ENCODE data around the gene MTFMT.
"Not testable (repeated sequence)": the region's sequence is repeated elsewhere in the genome, so short reads cannot be mapped to it uniquely, and the experiment has no call there.

The MTFMT gene

DNA sequence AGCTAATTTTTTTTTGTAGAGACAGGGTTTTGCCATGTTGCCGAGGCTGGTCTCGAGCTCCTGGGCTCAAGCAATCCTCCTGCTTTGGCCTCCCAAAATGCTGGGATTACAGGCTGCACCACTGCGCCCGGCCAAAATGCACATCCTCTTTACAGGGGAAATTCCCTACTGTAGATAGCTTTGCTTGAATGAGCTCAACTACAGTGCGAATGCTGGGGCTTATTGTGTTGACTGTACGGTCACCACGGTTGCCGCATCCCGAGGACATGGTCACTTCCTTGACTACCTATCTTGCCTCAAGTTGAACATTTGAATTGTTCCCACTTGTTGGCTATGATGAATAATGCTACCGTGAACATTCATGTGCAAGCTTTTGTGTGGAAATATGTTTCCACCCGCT, 5.3 kb upstream of the MTFMT start:
- no peak for DNase-seq

DNA sequence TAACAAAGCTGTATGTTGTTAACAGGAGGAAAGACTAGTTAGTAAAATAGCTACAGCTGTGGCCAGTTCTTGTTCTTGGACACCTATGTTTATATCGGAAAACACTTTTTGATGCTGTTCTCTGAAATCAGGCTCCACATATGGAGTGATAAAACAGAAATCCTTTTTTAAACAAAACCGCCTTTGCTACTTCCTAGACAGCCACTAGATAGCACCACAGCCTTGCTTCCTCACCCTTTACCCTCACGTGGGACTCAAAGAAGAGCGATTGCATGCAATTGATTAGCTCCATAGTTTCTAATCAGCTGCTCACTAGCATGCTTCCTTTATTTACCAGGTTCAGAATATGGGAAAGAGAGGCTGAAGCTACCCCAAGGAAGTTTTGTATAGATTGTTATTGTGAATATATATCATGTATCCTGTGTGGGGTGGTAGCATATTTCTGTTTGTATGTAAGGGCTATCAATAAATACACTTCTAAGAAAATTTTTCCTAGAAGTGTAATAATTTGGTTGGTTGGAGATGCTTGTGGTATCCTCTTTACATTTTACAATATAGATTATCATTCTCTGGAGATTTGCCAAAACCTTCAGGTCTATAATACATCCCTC, 4.3 kb upstream of the MTFMT start:
- DNase-seq, result no peak

GRCh38 chr15:65032801-65033537, 3.5 kb upstream of the MTFMT start:
- peak; percentile 16 for DNase-seq

DNA sequence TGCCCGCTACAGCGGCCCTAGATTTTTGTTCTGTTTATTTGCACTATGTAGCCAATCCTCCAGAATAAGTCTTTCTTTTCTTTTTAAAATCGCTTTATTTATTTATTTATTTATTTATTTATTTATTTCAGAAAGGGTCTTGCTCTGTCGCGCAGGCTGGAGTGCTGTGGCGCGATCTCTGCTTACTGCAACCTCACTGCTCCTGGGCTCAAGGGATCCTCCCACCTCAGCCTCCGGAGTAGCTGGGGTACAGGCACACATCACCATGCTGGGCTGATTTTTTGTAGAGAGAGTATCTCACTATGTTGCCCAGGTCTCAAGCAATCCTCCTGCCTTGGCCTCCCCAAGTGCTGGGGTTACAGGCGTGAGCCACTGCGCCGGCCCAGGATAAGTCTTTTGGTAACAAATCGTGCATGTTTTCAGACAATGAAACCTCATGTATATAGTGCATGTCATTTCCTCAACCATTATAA, 333 bp upstream of the MTFMT start:
- no peak for DNase-seq

GRCh38 chr15:65028338-65028737, 1.1 kb downstream of the MTFMT start:
- DNase-seq, result no peak

DNA sequence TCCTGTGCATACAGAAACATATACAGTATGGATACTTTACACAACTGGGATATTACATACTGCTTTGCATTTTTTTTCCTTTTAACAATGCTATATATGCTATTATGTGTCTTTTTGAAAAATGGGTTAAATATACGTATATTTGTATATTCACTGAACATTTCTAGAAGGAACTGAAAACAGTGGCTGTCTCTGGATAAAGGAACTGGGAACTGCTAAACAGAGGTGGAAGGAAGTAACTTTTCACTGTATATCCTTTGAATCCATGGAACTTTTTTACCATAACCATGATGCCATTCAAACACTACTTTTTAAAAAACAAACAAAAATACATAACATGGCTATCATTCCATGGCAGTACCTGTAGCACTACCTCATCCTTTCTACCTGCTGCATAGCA, 1.8 kb downstream of the MTFMT start:
- no peak for DNase-seq

GRCh38 chr15:65026756-65027155, 2.7 kb downstream of the MTFMT start:
- DNase-seq, result no peak

DNA sequence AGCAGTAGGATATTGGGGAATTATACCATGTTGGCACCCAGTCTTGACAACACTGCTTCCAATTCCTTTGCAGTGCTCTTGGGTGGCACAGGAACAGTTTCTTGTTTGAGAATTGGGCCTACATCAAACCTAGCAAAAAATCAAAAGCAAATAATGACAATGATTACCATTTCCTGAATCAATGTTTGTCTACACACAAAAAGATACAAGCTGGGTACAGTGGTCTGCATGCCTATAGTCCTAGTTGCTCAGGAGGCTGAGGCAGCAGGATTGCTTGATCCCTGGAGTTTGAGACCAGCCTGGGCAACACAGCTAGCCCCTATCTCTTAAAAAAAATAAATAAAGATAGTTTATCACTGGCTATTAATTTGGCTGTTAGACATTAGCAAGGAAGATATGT, 8.0 kb downstream of the MTFMT start:
- DNase-seq, result no peak

DNA sequence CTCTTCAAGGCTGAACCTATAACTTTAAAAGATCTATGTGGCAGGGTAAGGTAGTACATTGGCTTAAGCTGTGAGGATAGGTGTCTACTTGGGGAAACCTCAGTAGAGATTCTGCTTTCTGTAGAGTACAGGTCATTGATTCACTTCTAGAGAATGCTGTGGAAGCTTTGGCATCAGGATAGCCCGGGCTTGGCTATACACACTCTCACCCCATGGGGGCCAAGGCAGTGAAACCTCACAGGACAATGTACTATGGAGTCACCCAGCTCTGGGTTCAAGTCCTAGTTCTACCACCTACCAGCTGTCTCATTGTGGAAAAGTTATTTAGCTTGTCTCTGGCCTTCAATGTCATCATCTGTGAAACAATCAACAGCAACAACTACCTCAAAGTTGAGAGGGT, 9.0 kb downstream of the MTFMT start:
- no peak for DNase-seq

DNA sequence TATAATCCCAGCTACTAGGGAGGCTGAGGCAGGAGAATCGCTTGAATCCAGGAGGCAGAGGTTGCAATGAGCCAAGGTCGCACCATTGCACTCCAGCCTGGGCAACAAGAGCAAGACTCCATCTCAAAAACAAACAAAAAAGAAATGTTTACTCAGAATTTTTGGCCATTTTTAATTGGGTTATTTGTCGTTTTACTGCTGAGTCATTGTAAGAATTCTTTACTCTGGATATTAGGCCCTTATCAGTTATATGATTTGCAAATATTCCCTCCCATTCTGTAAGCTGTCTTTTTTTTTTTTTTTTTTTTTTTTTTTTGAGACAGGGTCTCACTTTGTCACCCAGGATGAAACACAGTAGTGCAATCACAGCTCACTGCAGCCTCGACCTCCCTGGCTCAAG, 18.2 kb downstream of the MTFMT start:
- DNase-seq, result not testable (repeated sequence)

DNA sequence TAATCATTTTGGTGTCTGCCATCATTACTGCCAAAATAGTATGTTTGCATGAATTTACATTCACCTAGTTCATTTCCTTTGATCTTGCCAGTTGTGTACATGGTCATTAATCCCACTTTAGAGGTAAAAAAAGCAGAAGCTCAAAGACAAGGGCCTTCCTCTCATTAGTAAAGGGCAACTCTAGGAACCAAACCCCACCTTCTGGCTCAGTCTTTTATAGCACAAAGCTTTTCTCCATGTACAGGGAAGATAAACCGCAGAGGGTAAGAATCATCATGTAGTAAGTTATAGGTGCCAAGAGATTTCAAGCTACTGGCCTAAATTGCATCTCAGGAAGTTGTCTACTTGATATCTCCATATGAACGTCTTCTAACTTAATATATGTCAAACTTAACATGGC, 20.5 kb downstream of the MTFMT start:
- DNase-seq, result no peak

- DNase-seq, result no peak
Measured at GRCh38 chr15:65006876-65007275, 22.6 kb downstream of the MTFMT start.

GRCh38 chr15:65004993-65005392, 24.4 kb downstream of the MTFMT start:
- DNase-seq, result no peak

DNA sequence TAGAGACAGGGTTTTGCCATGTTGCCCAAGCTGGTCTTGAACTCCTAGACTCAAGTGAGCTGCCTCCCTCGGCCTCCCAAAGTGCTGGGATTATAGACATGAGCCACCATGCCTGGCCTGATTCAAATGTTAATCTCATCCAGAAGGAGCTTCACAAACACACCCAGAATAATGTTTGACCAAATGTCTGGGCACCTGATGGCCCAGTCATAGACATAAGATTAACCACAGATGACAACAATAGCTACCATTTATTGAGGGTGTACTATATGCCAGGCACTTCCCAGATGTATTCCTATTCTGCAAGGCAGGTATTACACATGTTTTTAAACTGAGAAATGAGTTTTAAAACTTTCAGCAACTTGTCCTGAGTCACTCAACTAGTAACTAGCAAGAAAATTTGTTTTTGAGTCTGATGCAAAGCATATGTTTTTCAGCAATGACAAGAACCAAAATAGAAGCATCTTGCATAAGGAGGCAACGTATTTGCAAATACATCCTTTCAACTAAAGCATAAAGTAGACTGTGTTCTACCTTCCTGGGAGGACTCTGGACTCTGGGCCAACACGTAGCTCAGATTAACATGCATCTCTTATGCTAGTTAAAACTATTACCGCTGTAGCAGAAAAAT, 31.6 kb downstream of the MTFMT start:
- no peak for DNase-seq

DNA sequence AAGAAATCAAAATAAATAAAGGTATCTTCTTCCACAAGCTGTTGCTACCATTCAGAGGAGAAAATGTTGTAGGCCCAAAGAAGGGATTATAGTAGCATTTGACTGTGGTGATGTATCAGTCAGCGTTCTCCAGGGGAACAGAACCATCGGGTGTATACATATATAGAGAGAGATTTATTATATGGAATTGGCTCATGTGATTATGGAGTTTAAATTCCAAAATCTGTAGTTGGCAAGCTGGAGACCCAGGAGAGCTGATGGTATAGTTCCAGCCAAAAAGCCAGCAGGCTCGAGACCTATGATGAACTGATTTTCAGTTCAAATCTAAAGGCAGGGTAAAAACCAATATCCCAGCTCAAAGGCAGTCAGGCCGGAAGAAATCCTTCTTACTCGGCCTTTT, 32.4 kb downstream of the MTFMT start:
- DNase-seq, result no peak

DNA sequence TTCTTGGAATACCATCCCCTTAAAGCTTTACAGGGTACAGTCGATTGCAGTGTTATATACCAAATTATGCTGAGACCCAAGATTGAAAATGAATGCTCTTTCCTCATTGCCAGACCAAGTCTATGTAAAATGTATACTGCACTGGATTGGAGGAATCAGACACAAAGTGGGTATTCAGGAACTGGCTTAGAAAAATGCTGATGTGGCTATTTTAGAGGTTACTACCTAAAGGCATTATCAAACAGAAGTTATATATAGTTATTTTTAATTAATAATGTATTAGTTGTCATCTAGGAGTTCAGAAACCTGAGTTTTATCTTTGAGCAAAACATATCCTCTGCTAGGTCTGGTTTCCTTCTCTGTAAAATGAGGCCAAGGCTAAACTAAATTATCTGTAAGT, 36.1 kb downstream of the MTFMT start:
- no peak for DNase-seq

DNA sequence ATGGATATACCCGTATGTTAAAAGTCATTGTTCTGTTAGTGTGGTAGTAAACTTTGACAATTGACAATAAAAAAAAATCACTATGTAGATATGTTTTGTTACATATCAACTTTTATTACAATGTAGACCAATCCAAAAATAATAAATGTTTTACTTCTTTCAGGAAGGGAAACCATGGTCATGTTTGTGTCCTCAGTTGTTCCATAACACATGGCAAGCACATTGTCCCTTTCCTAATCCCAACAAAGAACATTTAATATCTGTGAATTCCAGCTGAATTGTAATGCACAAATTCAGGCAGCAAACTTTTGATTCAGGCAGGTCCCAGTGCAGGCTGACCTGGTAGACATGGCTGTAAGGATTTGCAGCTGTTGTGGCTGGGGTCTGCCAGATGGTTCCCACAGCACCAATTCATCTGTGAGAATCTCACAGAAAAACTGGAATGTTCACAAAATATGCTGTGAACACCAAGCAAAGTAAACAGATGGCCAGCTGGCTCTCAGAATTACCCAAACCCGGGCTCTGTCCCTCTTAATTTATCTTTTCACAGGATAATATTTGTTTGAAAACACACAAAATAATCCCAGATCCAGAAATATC, 37.8 kb downstream of the MTFMT start:
- DNase-seq, result no peak

DNA sequence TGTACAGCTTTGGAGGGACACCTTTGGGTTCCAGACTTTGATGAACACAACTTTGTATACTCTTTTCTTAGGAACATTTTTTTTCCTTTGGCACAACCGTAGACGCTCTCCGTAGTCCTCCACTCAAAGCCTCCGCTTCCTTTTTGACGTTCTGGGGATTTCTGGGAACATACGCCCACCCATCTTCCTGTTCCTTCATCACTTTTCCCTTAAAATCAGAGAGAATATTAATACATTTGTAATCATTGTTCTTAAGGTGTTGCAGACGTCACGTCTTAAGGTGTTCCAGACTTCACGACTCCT, 39.3 kb downstream of the MTFMT start:
- DNase-seq, result no peak

DNA sequence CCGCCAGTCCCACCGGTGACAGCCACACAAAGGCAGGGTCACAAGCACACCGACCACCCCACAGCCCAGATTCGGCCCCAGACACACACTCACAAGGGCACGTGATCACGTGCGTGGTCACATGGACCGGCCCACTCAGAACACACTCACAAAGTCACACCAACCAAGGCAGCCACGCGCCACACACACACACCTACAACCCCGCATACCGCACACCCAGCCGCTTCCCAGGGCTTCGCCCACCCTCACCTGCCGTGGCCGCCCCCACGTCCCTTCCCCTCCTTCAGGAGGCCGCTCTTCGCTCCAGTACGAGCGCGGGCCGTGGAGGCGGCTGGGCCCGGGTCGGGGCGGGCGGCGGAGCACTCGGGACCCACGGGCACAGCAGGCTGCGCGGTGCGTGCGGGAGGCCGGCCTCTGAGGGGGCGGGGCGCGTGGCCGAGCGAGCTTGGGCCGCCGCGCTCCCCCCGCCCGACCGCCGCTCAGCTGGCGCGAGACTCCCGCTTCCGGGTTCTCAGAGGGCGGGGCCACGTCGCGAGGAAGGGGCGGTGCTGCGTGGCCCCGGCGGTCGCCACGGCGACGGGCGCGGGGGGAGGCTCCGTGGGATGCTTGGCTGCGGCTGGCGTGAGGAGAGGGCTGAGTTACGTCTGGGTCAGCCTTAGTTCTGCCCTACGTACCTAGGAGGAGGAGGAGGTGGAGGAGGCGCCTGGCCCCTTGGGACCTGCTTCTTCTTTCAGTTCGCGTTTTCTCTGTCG, 39.8 kb downstream of the MTFMT start, which contains the start of gene SPG21:
TSS of gene SPG21 (minus strand) at position 499 of the 752 bp plus-strand sequence. CDS start 6,345 bp downstream, outside the sequence.
- peak; percentile 91 for DNase-seq

GRCh38 chr15:64987136-64987535, 42.3 kb downstream of the MTFMT start:
- no peak for DNase-seq

- no peak for DNase-seq
Measured at GRCh38 chr15:64985366-64986033, 43.9 kb downstream of the MTFMT start.

DNA sequence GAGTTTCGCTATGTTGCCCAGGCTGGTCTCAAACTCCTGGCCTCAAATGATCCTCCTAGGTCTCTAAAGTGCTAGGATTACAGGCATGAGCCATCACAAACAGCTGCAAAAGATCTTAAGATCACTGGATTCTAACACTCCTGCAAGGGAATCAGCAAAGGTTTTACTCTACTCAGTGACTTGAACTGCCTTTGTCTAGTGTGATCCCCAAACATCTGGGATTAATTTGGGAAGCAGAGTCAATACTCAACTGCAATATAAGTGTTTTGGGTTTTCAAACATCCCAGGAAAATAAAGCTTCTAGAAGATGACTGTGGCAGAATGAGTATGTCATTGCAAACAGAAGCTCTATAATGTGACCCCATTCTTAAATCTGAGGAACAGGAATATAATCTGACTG, 47.0 kb downstream of the MTFMT start:
- no peak for DNase-seq

Measured in stimulated activated CD4-positive, alpha-beta T cell treated with anti-CD3 and anti-CD28 coated beads, Interleukin-12 subunit alpha, Interleukin-12 subunit beta, amount 100 ng/mL, for 4 hours (primary cell).